Measurements from ENCODE around the gene ARMC3.

The ARMC3 gene

GRCh38 chr10:22897371-22897770 lies 30.5 kb upstream of the ARMC3 start (continued):
- TF ChIP-seq, protein P1, sequence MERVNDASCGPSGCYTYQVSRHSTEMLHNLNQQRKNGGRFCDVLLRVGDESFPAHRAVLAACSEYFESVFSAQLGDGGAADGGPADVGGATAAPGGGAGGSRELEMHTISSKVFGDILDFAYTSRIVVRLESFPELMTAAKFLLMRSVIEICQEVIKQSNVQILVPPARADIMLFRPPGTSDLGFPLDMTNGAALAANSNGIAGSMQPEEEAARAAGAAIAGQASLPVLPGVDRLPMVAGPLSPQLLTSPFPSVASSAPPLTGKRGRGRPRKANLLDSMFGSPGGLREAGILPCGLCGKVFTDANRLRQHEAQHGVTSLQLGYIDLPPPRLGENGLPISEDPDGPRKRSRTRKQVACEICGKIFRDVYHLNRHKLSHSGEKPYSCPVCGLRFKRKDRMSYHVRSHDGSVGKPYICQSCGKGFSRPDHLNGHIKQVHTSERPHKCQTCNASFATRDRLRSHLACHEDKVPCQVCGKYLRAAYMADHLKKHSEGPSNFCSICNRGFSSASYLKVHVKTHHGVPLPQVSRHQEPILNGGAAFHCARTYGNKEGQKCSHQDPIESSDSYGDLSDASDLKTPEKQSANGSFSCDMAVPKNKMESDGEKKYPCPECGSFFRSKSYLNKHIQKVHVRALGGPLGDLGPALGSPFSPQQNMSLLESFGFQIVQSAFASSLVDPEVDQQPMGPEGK (CRISPR knock-in tag; IDR thresholded peaks at IDR 0.05; ENCODE audit: borderline replicate concordance): no peak

DNA sequence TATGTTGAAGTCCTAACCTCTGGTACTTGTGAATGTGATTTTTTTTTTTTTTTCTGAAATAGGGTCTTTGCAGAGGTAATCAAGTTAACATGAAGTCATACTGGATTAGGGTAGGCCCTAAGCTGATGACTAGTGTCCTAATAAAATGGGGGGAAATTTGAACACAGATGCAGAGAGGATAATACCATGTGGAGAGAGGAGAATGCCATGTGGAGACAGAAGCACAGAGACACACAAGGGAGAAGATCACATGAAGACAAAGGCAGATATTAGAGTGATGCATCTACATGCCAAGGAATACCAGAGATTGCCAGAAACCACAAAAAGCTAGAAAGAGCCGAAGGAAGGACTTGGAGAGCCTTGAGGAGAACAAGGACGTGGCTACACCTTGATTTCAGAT lies 28.5 kb upstream of the ARMC3 start:
- TF ChIP-seq TOX (CRISPR knock-in tag; IDR thresholded peaks at IDR 0.05; ENCODE audit: borderline replicate concordance): no peak
- TF ChIP-seq ZNF70 (CRISPR knock-in tag; IDR thresholded peaks at IDR 0.05): no peak
- TF ChIP-seq SNAI2 (CRISPR knock-in tag; IDR thresholded peaks at IDR 0.05): no peak
- TF ChIP-seq, protein P1 (CRISPR knock-in tag; IDR thresholded peaks at IDR 0.05; ENCODE audit: borderline replicate concordance): no peak
- no peak for TF ChIP-seq ZFP30 (CRISPR knock-in tag; IDR thresholded peaks at IDR 0.05)
- no peak for TF ChIP-seq ZFP3 (CRISPR knock-in tag; IDR thresholded peaks at IDR 0.05)
- no peak for TF ChIP-seq ESRRG (CRISPR knock-in tag; IDR thresholded peaks at IDR 0.05)
- no peak for TF ChIP-seq CREB5 (CRISPR knock-in tag; IDR thresholded peaks at IDR 0.05; ENCODE audit: low read depth)
- no peak for TF ChIP-seq TSHZ2 (CRISPR knock-in tag; IDR thresholded peaks at IDR 0.05)
- no peak for TF ChIP-seq OSR1 (CRISPR knock-in tag; IDR thresholded peaks at IDR 0.05)
- TF ChIP-seq ARNTL (CRISPR knock-in tag; IDR thresholded peaks at IDR 0.05; ENCODE audit: borderline replicate concordance, low read depth): no peak
- TF ChIP-seq BACH2 (CRISPR knock-in tag; IDR thresholded peaks at IDR 0.05; ENCODE audit: borderline replicate concordance): no peak
- no peak for TF ChIP-seq CSRNP3 (CRISPR knock-in tag; IDR thresholded peaks at IDR 0.05)
- ATAC-seq: no peak

- no peak for ATAC-seq
- TF ChIP-seq ZNF8 (CRISPR knock-in tag; IDR thresholded peaks at IDR 0.05) (no peak), TOX (CRISPR knock-in tag; IDR thresholded peaks at IDR 0.05; ENCODE audit: borderline replicate concordance) (no peak), ZC3H10 (CRISPR knock-in tag; IDR thresholded peaks at IDR 0.05) (no peak), CSRNP3 (CRISPR knock-in tag; IDR thresholded peaks at IDR 0.05) (no peak), ARNTL (CRISPR knock-in tag; IDR thresholded peaks at IDR 0.05; ENCODE audit: borderline replicate concordance, low read depth) (no peak)
Measured at GRCh38 chr10:22899775-22900174, 28.1 kb upstream of the ARMC3 start.

DNA sequence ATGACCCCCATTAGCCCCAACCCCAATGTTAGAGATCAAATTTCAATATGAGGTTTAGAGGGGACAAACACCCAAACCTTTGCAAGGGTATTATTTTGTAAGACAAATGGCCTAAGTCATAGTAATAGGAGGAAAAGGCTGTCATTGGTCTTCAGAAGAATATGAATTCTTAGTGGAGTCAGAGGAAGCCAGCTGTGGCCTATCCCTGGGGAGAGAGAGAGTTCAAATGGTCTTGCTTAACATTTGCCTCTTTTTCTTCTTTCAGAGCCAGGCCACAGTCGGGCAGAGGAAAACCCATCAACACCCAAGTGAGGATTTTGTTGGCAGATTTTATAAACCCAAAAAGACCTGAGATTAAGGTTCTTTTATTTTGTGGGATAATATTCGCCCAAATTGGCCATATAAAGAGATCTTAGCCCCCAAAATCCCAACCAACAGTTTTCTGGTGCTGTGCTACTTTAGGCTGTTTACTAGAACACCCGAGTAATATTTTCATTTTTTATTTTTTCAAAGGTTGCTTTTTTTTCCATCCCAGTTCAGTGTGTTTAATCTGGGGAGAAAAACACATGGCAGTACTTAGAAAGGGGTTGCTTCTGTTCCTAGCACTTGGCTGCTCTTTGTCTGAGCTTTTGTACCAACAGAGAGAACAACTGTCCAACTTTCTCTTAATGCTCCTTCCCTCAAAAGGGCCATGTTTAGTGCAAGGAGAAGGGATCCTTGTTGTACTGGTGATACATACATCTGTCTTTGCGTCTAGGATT lies 26.8 kb upstream of the ARMC3 start:
- ATAC-seq: no peak
- TF ChIP-seq BACH2 (CRISPR knock-in tag; IDR thresholded peaks at IDR 0.05; ENCODE audit: borderline replicate concordance): no peak
- TF ChIP-seq CSDC2 (CRISPR knock-in tag; IDR thresholded peaks at IDR 0.05): no peak
- TF ChIP-seq, protein P2, sequence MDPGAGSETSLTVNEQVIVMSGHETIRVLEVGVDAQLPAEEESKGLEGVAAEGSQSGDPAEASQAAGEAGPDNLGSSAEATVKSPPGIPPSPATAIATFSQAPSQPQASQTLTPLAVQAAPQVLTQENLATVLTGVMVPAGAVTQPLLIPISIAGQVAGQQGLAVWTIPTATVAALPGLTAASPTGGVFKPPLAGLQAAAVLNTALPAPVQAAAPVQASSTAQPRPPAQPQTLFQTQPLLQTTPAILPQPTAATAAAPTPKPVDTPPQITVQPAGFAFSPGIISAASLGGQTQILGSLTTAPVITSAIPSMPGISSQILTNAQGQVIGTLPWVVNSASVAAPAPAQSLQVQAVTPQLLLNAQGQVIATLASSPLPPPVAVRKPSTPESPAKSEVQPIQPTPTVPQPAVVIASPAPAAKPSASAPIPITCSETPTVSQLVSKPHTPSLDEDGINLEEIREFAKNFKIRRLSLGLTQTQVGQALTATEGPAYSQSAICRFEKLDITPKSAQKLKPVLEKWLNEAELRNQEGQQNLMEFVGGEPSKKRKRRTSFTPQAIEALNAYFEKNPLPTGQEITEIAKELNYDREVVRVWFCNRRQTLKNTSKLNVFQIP (CRISPR knock-in tag; IDR thresholded peaks at IDR 0.05; ENCODE audit: borderline replicate concordance, low read depth): no peak
- TF ChIP-seq ZFP30 (CRISPR knock-in tag; IDR thresholded peaks at IDR 0.05): no peak
- no peak for TF ChIP-seq CSRNP3 (CRISPR knock-in tag; IDR thresholded peaks at IDR 0.05)
- TF ChIP-seq ISL1 (CRISPR knock-in tag; IDR thresholded peaks at IDR 0.05): no peak
- TF ChIP-seq TOX (CRISPR knock-in tag; IDR thresholded peaks at IDR 0.05; ENCODE audit: borderline replicate concordance): no peak
- TF ChIP-seq ZC3H10 (CRISPR knock-in tag; IDR thresholded peaks at IDR 0.05): no peak
- no peak for TF ChIP-seq RARB (CRISPR knock-in tag; IDR thresholded peaks at IDR 0.05)
- no peak for TF ChIP-seq ZNF565 (CRISPR knock-in tag; conservative IDR thresholded peaks at IDR 0.05; ENCODE audit: low read depth)
- TF ChIP-seq ARNTL (CRISPR knock-in tag; IDR thresholded peaks at IDR 0.05; ENCODE audit: borderline replicate concordance, low read depth): no peak
